SU-DHL-6 (cell line): Measurements from ENCODE around the gene ESX1.

Experiments
- H2AFZ ChIP-seq: fragments of 200-600 bp; sonication (generic); 2 replicates; pipeline ENCODE4 v1.6.1; 2014; ENCODE audit warnings: low read depth, mild to moderate bottlenecking, moderate library complexity, mixed read lengths, antibody characterized with exemption, low read length; ENCODE audit not compliant: severe bottlenecking
- H3F3A ChIP-seq: fragments of 200-600 bp; shearing (Covaris generic); 2 replicates; pipeline ENCODE4 v1.6.0; 2016; ENCODE audit warnings: antibody characterized with exemption, mild to moderate bottlenecking; ENCODE audit not compliant: insufficient read depth
- H3K27ac ChIP-seq: fragments of 200-600 bp; sonication (generic); 2 replicates; pipeline ENCODE4 v1.5.1; 2016; ENCODE audit warnings: low read depth, mild to moderate bottlenecking, low read length, moderate library complexity, mixed read lengths
- H3K27me3 ChIP-seq: fragments of 200-600 bp; sonication (generic), shearing (Covaris generic); 2 replicates; pipeline ENCODE4 v1.6.0; 2014; ENCODE audit warnings: mild to moderate bottlenecking, low read length
- H3K36me3 ChIP-seq: fragments of 200-600 bp; sonication (generic); 2 replicates; pipeline ENCODE4 v1.6.1; 2014; ENCODE audit warnings: mild to moderate bottlenecking, low read length, mixed read lengths
- H3K4me2 ChIP-seq: fragments of 300-600, 200-600 bp; shearing (Covaris generic), sonication (generic); 2 replicates; pipeline ENCODE4 v1.6.0; 2014; ENCODE audit warnings: low read length, low read depth, mild to moderate bottlenecking; ENCODE audit not compliant: poor library complexity, severe bottlenecking
- H3K4me3 ChIP-seq: fragments of 200-600 bp; sonication (generic); 2 replicates; pipeline ENCODE4 v1.5.1; 2014; ENCODE audit warnings: antibody characterized with exemption, low read length, mild to moderate bottlenecking, mixed read lengths; ENCODE audit not compliant: insufficient read depth, poor library complexity, severe bottlenecking
- H3K79me2 ChIP-seq: fragments of 200-600 bp; sonication (generic); 2 replicates; pipeline ENCODE4 v1.6.1; 2014; ENCODE audit warnings: mild to moderate bottlenecking, low read length, moderate library complexity; ENCODE audit not compliant: insufficient read depth
- H3K9ac ChIP-seq: fragments of 200-600 bp; sonication (generic); 2 replicates; pipeline ENCODE4 v1.7.0; 2014; ENCODE audit warnings: mild to moderate bottlenecking, low read length
- H3K9me2 ChIP-seq: fragments of 200-600 bp; sonication (generic); replicated peaks from 2 replicates; pipeline ENCODE4 v1.6.1; 2014; ENCODE audit warnings: low read length; ENCODE audit not compliant: insufficient read depth
- H3K9me3 ChIP-seq: fragments of 200-600 bp; sonication (generic); 2 replicates; pipeline ENCODE4 v1.6.1; 2014; ENCODE audit warnings: low read length, mixed read lengths; ENCODE audit not compliant: insufficient read depth
- H4K20me1 ChIP-seq: fragments of 200-600 bp; sonication (generic); 2 replicates; pipeline ENCODE4 v1.6.1; 2014; ENCODE audit warnings: low read depth, mild to moderate bottlenecking, antibody characterized with exemption, low read length, moderate library complexity, mixed read lengths
- CTCF ChIP-seq: fragments of 200-600 bp; sonication (generic); IDR thresholded peaks from one replicate; pipeline ENCODE4 v1.5.1; 2017; ENCODE audit warnings: antibody characterized with exemption, mild to moderate bottlenecking, low read length, moderate library complexity; ENCODE audit not compliant: insufficient read depth, poor library complexity, severe bottlenecking
- EZH2phosphoT487 ChIP-seq: fragments of 200-600 bp; sonication (generic), shearing (Covaris generic); conservative IDR thresholded peaks from 2 replicates; pipeline ENCODE4 v1.6.1; 2018; ENCODE audit warnings: mild to moderate bottlenecking, antibody characterized with exemption, low read length, moderate library complexity, mixed read lengths

ESX1 gene

DNA sequence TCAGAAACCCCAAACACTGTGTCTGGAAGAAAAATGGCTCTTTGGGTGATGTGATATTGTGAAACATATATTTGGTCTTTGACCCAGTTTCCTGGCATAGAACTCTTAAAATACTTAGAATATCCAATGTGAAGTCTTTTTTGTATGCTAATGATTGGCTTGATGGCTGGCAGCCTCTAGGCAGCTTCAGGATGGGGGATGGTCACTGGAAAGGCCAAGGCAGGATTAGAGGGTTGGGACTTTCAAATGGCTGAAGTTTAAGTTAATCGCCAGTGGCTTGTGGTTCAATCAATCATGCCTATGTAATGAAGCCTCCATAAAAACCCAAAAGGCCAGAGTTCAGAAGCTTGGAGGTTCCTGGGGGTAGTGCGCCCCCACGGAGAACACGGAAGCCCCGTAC, 33.5 kb upstream of the ESX1 start:
- no peak overlapping the region for H3K27ac ChIP-seq
- no peaks in the 10 kb centered on the region for H3K36me3 ChIP-seq
- no peak overlapping the region for H3K4me3 ChIP-seq
- H3K79me2 ChIP-seq, result no peaks in the 10 kb centered on the region
- no peak overlapping the region for H3K9ac ChIP-seq
- no peaks in the 10 kb centered on the region for H3K27me3 ChIP-seq
- no peak overlapping the region for H3K4me2 ChIP-seq
- no peak overlapping the region for H2AFZ ChIP-seq
- H3F3A ChIP-seq, result no peaks in the 10 kb centered on the region
- H4K20me1 ChIP-seq, result no peaks in the 10 kb centered on the region
- TF ChIP-seq EZH2phosphoT487 (no peak), CTCF (no peak)
- H3K9me2 ChIP-seq, result no peaks in the 10 kb centered on the region
- no peaks in the 10 kb centered on the region for H3K9me3 ChIP-seq

DNA sequence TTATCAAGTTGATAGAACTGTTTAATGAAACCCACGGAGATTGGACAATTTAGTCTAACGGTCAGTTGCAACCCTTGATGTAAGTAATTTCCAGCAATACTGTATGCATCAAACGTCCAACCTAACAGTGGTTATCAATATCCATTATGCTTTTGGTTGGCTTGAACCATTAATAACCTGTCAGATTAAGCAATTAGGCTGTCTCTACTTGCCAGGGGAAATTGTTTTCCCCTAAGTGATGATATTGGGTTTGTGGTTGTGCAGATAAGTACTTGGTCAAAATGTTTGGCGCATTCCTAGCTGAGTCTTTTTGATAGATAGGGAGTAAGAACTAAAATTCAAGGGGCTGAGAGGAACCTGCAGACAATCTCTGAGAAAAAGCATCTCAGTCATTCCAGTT, 30.5 kb upstream of the ESX1 start:
- no peak overlapping the region for H3K27ac ChIP-seq
- no peaks in the 10 kb centered on the region for H4K20me1 ChIP-seq
- H3K9me3 ChIP-seq, result no peaks in the 10 kb centered on the region
- H3K4me2 ChIP-seq, result no peak overlapping the region
- H2AFZ ChIP-seq, result no peak overlapping the region
- TF ChIP-seq EZH2phosphoT487, result no peak
- no peak for TF ChIP-seq CTCF
- H3K79me2 ChIP-seq, result no peaks in the 10 kb centered on the region
- no peak overlapping the region for H3K4me3 ChIP-seq
- no peaks in the 10 kb centered on the region for H3K36me3 ChIP-seq
- no peaks in the 10 kb centered on the region for H3K9me2 ChIP-seq
- no peak overlapping the region for H3K9ac ChIP-seq
- H3F3A ChIP-seq, result no peaks in the 10 kb centered on the region
- H3K27me3 ChIP-seq, result no peaks in the 10 kb centered on the region

DNA sequence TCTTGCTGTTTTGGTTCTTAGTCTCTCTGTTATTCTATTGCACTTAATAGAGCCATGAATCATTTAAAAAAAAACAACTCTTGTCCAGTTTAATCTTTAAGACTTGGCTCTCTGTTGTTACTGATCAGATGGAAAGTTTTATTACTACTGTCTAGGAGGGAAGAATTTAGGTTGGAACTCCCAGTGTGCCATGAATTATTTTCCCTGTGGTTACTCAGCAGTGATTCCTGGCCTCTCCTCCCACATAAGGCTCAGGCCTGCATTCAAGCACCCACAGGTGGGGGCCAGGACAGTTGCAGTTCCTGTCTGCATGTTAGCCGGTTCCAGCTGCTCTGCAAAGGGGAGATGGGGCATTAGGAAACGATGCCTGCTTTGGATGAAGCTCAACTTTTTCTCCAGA, 29.8 kb upstream of the ESX1 start:
- H3K4me2 ChIP-seq, result no peak overlapping the region
- H3K4me3 ChIP-seq, result no peak overlapping the region
- no peaks in the 10 kb centered on the region for H3F3A ChIP-seq
- H3K36me3 ChIP-seq, result no peaks in the 10 kb centered on the region
- no peak for TF ChIP-seq EZH2phosphoT487
- no peak for TF ChIP-seq CTCF
- no peak overlapping the region for H2AFZ ChIP-seq
- no peak overlapping the region for H3K27ac ChIP-seq
- no peak overlapping the region for H3K9ac ChIP-seq
- H3K9me2 ChIP-seq, result no peaks in the 10 kb centered on the region
- no peaks in the 10 kb centered on the region for H3K27me3 ChIP-seq
- H3K79me2 ChIP-seq, result no peaks in the 10 kb centered on the region
- no peaks in the 10 kb centered on the region for H4K20me1 ChIP-seq
- no peaks in the 10 kb centered on the region for H3K9me3 ChIP-seq
